OCI-LY1 (cell line): ENCODE data around the gene DHCR7.
A peak's percentile ranks its signal among the peaks of the same experiment; 100 is the strongest.

ENCODE experiments used
- H2AFZ ChIP-seq: fragments of 200-600 bp; sonication (generic), shearing (Covaris generic); 2 replicates; pipeline ENCODE4 v1.6.0; 2014; ENCODE audit warnings: antibody characterized with exemption, mild to moderate bottlenecking, low read length
- H3F3A ChIP-seq: fragments of 200-600 bp; sonication (generic), shearing (Covaris generic); 2 replicates; pipeline ENCODE4 v1.6.0; 2014; ENCODE audit warnings: mild to moderate bottlenecking, antibody characterized with exemption, low read length, moderate library complexity; ENCODE audit not compliant: insufficient read depth
- H3K27ac ChIP-seq: fragments of 200-600 bp; sonication (generic); 2 replicates; pipeline ENCODE4 v1.5.1; 2014; ENCODE audit warnings: low read length, mixed run types, mild to moderate bottlenecking, low read depth; ENCODE audit not compliant: poor library complexity, severe bottlenecking
- H3K27me3 ChIP-seq: fragments of 200-600 bp; sonication (generic); 2 replicates; pipeline ENCODE4 v1.6.0; 2014; ENCODE audit warnings: antibody characterized with exemption, mild to moderate bottlenecking, low read length, moderate library complexity; ENCODE audit not compliant: insufficient read depth
- H3K36me3 ChIP-seq: fragments of 200-600 bp; sonication (generic); 2 replicates; pipeline ENCODE4 v1.6.1; 2014; ENCODE audit warnings: mild to moderate bottlenecking, antibody characterized with exemption, low read length, moderate library complexity, mixed read lengths; ENCODE audit not compliant: insufficient read depth
- H3K4me1 ChIP-seq: fragments of 200-600 bp; sonication (generic); 2 replicates; pipeline ENCODE4 v1.5.1; 2014; ENCODE audit warnings: mild to moderate bottlenecking, low read length, moderate library complexity; ENCODE audit not compliant: insufficient read depth, severe bottlenecking
- H3K4me2 ChIP-seq: fragments of 200-600 bp; sonication (generic), shearing (Covaris generic); 2 replicates; pipeline ENCODE4 v1.6.1; 2014; ENCODE audit warnings: low read length
- H3K4me3 ChIP-seq: fragments of 200-600 bp; sonication (generic); 2 replicates; pipeline ENCODE4 v1.5.1; 2014; ENCODE audit warnings: low read length, low read depth, mild to moderate bottlenecking, mixed read lengths; ENCODE audit not compliant: poor library complexity, severe bottlenecking
- H3K79me2 ChIP-seq: fragments of 200-600 bp; shearing (Covaris generic); 2 replicates; pipeline ENCODE4 v1.6.1; 2016; ENCODE audit warnings: mixed run types, low read length, mixed read lengths; ENCODE audit not compliant: insufficient read depth
- H3K9ac ChIP-seq: fragments of 200-600 bp; sonication (generic), shearing (Covaris generic); 2 replicates; pipeline ENCODE4 v1.6.1; 2014; ENCODE audit warnings: mild to moderate bottlenecking, low read length, mixed read lengths
- H3K9me2 ChIP-seq: fragments of 200-600 bp; sonication (generic), shearing (Covaris generic); 2 replicates; pipeline ENCODE4 v1.6.1; 2014; ENCODE audit warnings: low read depth, mild to moderate bottlenecking, low read length, mixed read lengths
- H3K9me3 ChIP-seq: fragments of 200-600 bp; shearing (Covaris generic); 2 replicates; pipeline ENCODE4 v1.6.1; 2014; ENCODE audit warnings: low read length, mixed read lengths
- H4K20me1 ChIP-seq: fragments of 200-600 bp; sonication (generic), shearing (Covaris generic); 2 replicates; pipeline ENCODE4 v1.6.0; 2016; ENCODE audit warnings: mild to moderate bottlenecking, low read length; ENCODE audit not compliant: insufficient read depth
- EZH2 ChIP-seq: fragments of 200-600 bp; sonication (generic), shearing (Covaris generic); IDR thresholded peaks from 2 replicates; pipeline ENCODE4 v1.8.0; 2017; ENCODE audit warnings: borderline replicate concordance, mixed run types, mild to moderate bottlenecking, antibody characterized with exemption, low read length, moderate library complexity, mixed read lengths
- TF ChIP-seq, protein P1 (sequence below): fragments of 200-600 bp; sonication (generic), shearing (Covaris generic); IDR thresholded peaks from 2 replicates; pipeline ENCODE4 v1.5.1; 2017; ENCODE audit warnings: mild to moderate bottlenecking, antibody characterized with exemption, low read length, moderate library complexity, mixed read lengths

DHCR7 gene

DNA sequence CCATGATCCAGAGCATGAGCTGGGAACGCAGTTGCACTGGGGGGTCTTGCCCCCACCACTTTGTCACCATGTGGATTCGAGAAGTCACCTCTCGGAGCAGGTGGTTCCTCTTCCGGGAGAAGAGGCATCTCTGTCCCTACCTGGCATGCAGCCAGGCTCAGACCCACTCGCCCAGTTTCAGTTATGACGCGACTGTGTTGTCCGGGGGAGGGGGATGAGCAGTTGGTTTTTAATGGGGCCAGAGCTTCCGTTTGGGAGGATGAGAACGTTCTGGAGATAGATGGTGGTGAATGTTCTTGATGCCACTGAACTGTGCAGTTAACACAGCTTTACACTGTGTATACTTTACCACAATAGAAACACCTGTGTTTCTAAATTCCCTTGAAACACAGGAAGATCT is 41.5 kb downstream of the DHCR7 start:
- Histone ChIP-seq H3K9me2 (no peaks in the 10 kb centered on the region), H3K9ac (no peak overlapping the region), H3K4me2 (peak overlapping the region; percentile 32; the same call in 1 of the 2 replicates), H3K9me3 (no peaks in the 10 kb centered on the region), H3K27me3 (no peaks in the 10 kb centered on the region), H3K79me2 (no peaks in the 10 kb centered on the region), H3K27ac (no peak overlapping the region), H4K20me1 (no peaks in the 10 kb centered on the region), H3K4me1 (peaks cover 12% of the 10 kb centered on the region), H3K4me3 (no peak overlapping the region), H3K36me3 (no peaks in the 10 kb centered on the region), H2AFZ (no peak overlapping the region), H3F3A (no peaks in the 10 kb centered on the region)
- TF ChIP-seq EZH2 = no peak
- TF ChIP-seq, protein P1, sequence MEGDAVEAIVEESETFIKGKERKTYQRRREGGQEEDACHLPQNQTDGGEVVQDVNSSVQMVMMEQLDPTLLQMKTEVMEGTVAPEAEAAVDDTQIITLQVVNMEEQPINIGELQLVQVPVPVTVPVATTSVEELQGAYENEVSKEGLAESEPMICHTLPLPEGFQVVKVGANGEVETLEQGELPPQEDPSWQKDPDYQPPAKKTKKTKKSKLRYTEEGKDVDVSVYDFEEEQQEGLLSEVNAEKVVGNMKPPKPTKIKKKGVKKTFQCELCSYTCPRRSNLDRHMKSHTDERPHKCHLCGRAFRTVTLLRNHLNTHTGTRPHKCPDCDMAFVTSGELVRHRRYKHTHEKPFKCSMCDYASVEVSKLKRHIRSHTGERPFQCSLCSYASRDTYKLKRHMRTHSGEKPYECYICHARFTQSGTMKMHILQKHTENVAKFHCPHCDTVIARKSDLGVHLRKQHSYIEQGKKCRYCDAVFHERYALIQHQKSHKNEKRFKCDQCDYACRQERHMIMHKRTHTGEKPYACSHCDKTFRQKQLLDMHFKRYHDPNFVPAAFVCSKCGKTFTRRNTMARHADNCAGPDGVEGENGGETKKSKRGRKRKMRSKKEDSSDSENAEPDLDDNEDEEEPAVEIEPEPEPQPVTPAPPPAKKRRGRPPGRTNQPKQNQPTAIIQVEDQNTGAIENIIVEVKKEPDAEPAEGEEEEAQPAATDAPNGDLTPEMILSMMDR = no peak

GRCh38 chr11:71404209-71404608 is 44.0 kb downstream of the DHCR7 start:
- no peaks in the 10 kb centered on the region for H3K27me3 ChIP-seq
- no peaks in the 10 kb centered on the region for H3K9me2 ChIP-seq
- no peaks in the 10 kb centered on the region for H3K9me3 ChIP-seq
- TF ChIP-seq EZH2 = no peak
- TF ChIP-seq, protein P1 = no peak
- no peak overlapping the region for H2AFZ ChIP-seq
- no peaks in the 10 kb centered on the region for H3K36me3 ChIP-seq
- no peak overlapping the region for H3K4me2 ChIP-seq
- H3K79me2 ChIP-seq = no peaks in the 10 kb centered on the region
- no peak overlapping the region for H3K9ac ChIP-seq
- H3K4me1 ChIP-seq = peaks cover 12% of the 10 kb centered on the region
- H3K27ac ChIP-seq = no peak overlapping the region
- no peaks in the 10 kb centered on the region for H3F3A ChIP-seq
- H3K4me3 ChIP-seq = no peak overlapping the region
- H4K20me1 ChIP-seq = no peaks in the 10 kb centered on the region

GRCh38 chr11:71402878-71403277 is 45.3 kb downstream of the DHCR7 start:
- H3F3A ChIP-seq = no peaks in the 10 kb centered on the region
- H3K27me3 ChIP-seq = no peaks in the 10 kb centered on the region
- H3K79me2 ChIP-seq = no peaks in the 10 kb centered on the region
- no peak overlapping the region for H3K4me2 ChIP-seq
- H3K9me3 ChIP-seq = no peaks in the 10 kb centered on the region
- H3K4me1 ChIP-seq = peaks cover 12% of the 10 kb centered on the region
- H3K27ac ChIP-seq = no peak overlapping the region
- no peaks in the 10 kb centered on the region for H3K36me3 ChIP-seq
- no peak for TF ChIP-seq EZH2
- TF ChIP-seq, protein P1 = no peak
- no peaks in the 10 kb centered on the region for H4K20me1 ChIP-seq
- H3K9ac ChIP-seq = no peak overlapping the region
- no peak overlapping the region for H3K4me3 ChIP-seq
- no peaks in the 10 kb centered on the region for H3K9me2 ChIP-seq
- no peak overlapping the region for H2AFZ ChIP-seq
